HFFc6 (cell line): ENCODE measurements around the gene SIN3A. TPM values are rescaled to one million over a fixed set of nuclear protein-coding genes. Genes with fewer than 3 reads are reported as not detected.
"Not testable (repeated sequence)": the region's sequence is repeated elsewhere in the genome, so short reads cannot be mapped to it uniquely, and the experiment has no call there.

Experiments used
- DNase-seq: peaks from one replicate; pipeline ENCODE4 v3.0.0-alpha.2; 2018
- H3K27ac Mint-ChIP-seq: 2 replicates; pipeline ENCODE4 v1.8.0; 2020; ENCODE audit warnings: mild to moderate bottlenecking, mixed read lengths
- H3K27me3 Mint-ChIP-seq: 2 replicates; pipeline ENCODE4 v1.8.0; 2021; ENCODE audit warnings: mild to moderate bottlenecking, moderate library complexity, mixed read lengths; ENCODE audit not compliant: insufficient read depth
- H3K36me3 Mint-ChIP-seq: 2 replicates; pipeline ENCODE4 v1.8.0; 2021; ENCODE audit warnings: low read depth, mixed read lengths
- H3K4me1 Mint-ChIP-seq: 2 replicates; pipeline ENCODE4 v1.8.0; 2020; ENCODE audit warnings: low read depth, mixed read lengths
- H3K4me3 Mint-ChIP-seq: 2 replicates; pipeline ENCODE4 v1.8.0; 2020; ENCODE audit warnings: mild to moderate bottlenecking, moderate library complexity, mixed read lengths
- H3K9me3 Mint-ChIP-seq: 2 replicates; pipeline ENCODE4 v1.8.0; 2020; ENCODE audit warnings: mild to moderate bottlenecking, mixed read lengths
- CTCF ChIP-seq: fragments of 200-600 bp; sonication (generic); IDR thresholded peaks from 2 replicates; pipeline ENCODE4 v1.5.0; 2021; ENCODE audit warnings: antibody characterized with exemption, mild to moderate bottlenecking
- total RNA-seq, 6 experiments: library from RNA; stranded (reverse); fragmentation: NEBNext Ultra II Directional; extraction: Animal tissue kit (Norgen Biotek cat#: 25700); gene quantifications; 2 replicates in 1 of 6; 3 replicates in 5 of 6; pipeline ENCODE4 v1.2.3, GENCODE V29; 2021

Gene SIN3A
- total RNA-seq, 6 experiments from 2014 or later, result 36.6 to 49.3 (median 39.8) TPM

GRCh38 chr15:75353604-75354003, 97.9 kb downstream of the SIN3A start:
- Mint-ChIP-seq H3K36me3 (no peaks in the 10 kb centered on the region), H3K9me3 (no peaks in the 10 kb centered on the region), H3K27me3 (peaks cover 8% of the 10 kb centered on the region), H3K4me3 (no peak overlapping the region), H3K4me1 (no peaks in the 10 kb centered on the region), H3K27ac (no peak overlapping the region)
- no peak for TF ChIP-seq CTCF
- no peak for DNase-seq

- H3K27ac Mint-ChIP-seq, result no peak overlapping the region
- no peaks in the 10 kb centered on the region for H3K4me1 Mint-ChIP-seq
- no peaks in the 10 kb centered on the region for H3K36me3 Mint-ChIP-seq
- H3K9me3 Mint-ChIP-seq, result no peaks in the 10 kb centered on the region
- no peak for DNase-seq
- H3K27me3 Mint-ChIP-seq, result peaks cover 13% of the 10 kb centered on the region
- H3K4me3 Mint-ChIP-seq, result no peak overlapping the region
- TF ChIP-seq CTCF, result no peak
These were observed 99.1 kb downstream of the SIN3A start for GRCh38 chr15:75352186-75353080.

- TF ChIP-seq CTCF, result no peak
- Mint-ChIP-seq H3K9me3 (no peaks in the 10 kb centered on the region), H3K27ac (no peak overlapping the region), H3K36me3 (no peaks in the 10 kb centered on the region), H3K4me3 (no peak overlapping the region), H3K4me1 (no peaks in the 10 kb centered on the region), H3K27me3 (peaks cover 16% of the 10 kb centered on the region)
- DNase-seq, result no peak
These were observed 100.7 kb downstream of the SIN3A start for GRCh38 chr15:75350601-75351361.

GRCh38 chr15:75349851-75350588, 101.5 kb downstream of the SIN3A start:
- Mint-ChIP-seq H3K4me1 (no peaks in the 10 kb centered on the region), H3K36me3 (no peaks in the 10 kb centered on the region), H3K9me3 (no peaks in the 10 kb centered on the region), H3K4me3 (no peak overlapping the region), H3K27ac (no peak overlapping the region), H3K27me3 (peaks cover 16% of the 10 kb centered on the region)
- TF ChIP-seq CTCF, result no peak
- no peak for DNase-seq

GRCh38 chr15:75349351-75349669, 102.2 kb downstream of the SIN3A start:
- not testable (repeated sequence) for H3K27ac Mint-ChIP-seq, H3K4me3 Mint-ChIP-seq, H3K36me3 Mint-ChIP-seq, DNase-seq, H3K4me1 Mint-ChIP-seq, H3K9me3 Mint-ChIP-seq
- H3K27me3 Mint-ChIP-seq, result peaks cover 16% of the 10 kb centered on the region
